CD14-positive monocyte (primary cell): Measurements from ENCODE around the gene EEF1AKMT2. TPM values are rescaled to one million over a fixed set of nuclear protein-coding genes. Genes with fewer than 3 reads are reported as not detected.

ENCODE experiments used
- DNase-seq, 3 donors: peaks; one replicate each; pipeline ENCODE4 v3.0.0-alpha.2; 2011 to 2022
- H2AFZ ChIP-seq: 2 replicates; pipeline ENCODE4 v1.6.0; 2012; ENCODE audit warnings: mild to moderate bottlenecking, low read depth, low read length, inconsistent platforms; ENCODE audit not compliant: insufficient read depth, poor library complexity, severe bottlenecking
- H3K27ac ChIP-seq, 2 donors: 1 replicate in 1 of 2; 2 replicates in 1 of 2; pipeline ENCODE4 v1.5.1; 2012 to 2013; ENCODE audit warnings: low read length in 2 of 2, control low read depth in 1 of 2, inconsistent platforms in 1 of 2, low read depth in 1 of 2, mild to moderate bottlenecking in 1 of 2
- H3K27me3 ChIP-seq, 2 donors: one replicate each; pipeline versions ENCODE4 v1.6.0 to v1.6.1; 2011 to 2013; ENCODE audit warnings: low read length in 2 of 2; ENCODE audit not compliant: control insufficient read depth in 2 of 2, insufficient read depth in 2 of 2
- H3K36me3 ChIP-seq, 2 donors: replicated peaks in 1 of 2; 1 replicate in 1 of 2; 2 replicates in 1 of 2; pipeline versions ENCODE4 v1.5.1 to v1.6.1; 2012 to 2013; ENCODE audit warnings: low read length in 2 of 2, control low read depth in 1 of 2, inconsistent platforms in 1 of 2, mild to moderate bottlenecking in 1 of 2; ENCODE audit not compliant: insufficient read depth in 2 of 2, control insufficient read depth in 1 of 2
- H3K4me1 ChIP-seq, 2 donors: 1 replicate in 1 of 2; 2 replicates in 1 of 2; pipeline versions ENCODE4 v1.5.1 to v1.6.1; 2012 to 2013; ENCODE audit warnings: low read length in 2 of 2, control low read depth in 1 of 2, inconsistent platforms in 1 of 2, mild to moderate bottlenecking in 1 of 2, moderate library complexity in 1 of 2; ENCODE audit not compliant: insufficient read depth in 2 of 2, control insufficient read depth in 1 of 2
- H3K4me2 ChIP-seq: replicated peaks from 2 replicates; pipeline ENCODE3; 2012; ENCODE audit warnings: low read length, moderate library complexity, mild to moderate bottlenecking; ENCODE audit not compliant: poor library complexity, severe bottlenecking; ENCODE audit errors: extremely low read depth
- H3K4me3 ChIP-seq, 3 experiments: fragments of 200-600 bp in 1 of 3; sonication (generic) in 1 of 3; replicated peaks in 1 of 3; 1 replicate in 2 of 3; 2 replicates in 1 of 3; pipeline ENCODE4 v1.5.1; 2011 to 2013; ENCODE audit warnings: low read length in 3 of 3, mild to moderate bottlenecking in 3 of 3, control low read depth in 2 of 3, low read depth in 2 of 3, inconsistent platforms in 1 of 3, moderate library complexity in 1 of 3
- H3K79me2 ChIP-seq: 2 replicates; pipeline ENCODE4 v1.6.0; 2012; ENCODE audit warnings: mild to moderate bottlenecking, control low read depth, inconsistent platforms, low read length, moderate library complexity; ENCODE audit not compliant: insufficient read depth
- H3K9ac ChIP-seq: 2 replicates; pipeline ENCODE4 v1.6.0; 2017; ENCODE audit warnings: low read length, mild to moderate bottlenecking; ENCODE audit not compliant: insufficient read depth, poor library complexity, severe bottlenecking
- H3K9me3 ChIP-seq, 2 donors: replicated peaks in 1 of 2; 1 replicate in 1 of 2; 2 replicates in 1 of 2; pipeline versions ENCODE4 v1.5.1 to v1.6.1; 2012 to 2013; ENCODE audit warnings: low read length in 2 of 2, control low read depth in 1 of 2; ENCODE audit not compliant: control insufficient read depth in 1 of 2, insufficient read depth in 1 of 2
- H4K20me1 ChIP-seq: 2 replicates; pipeline ENCODE4 v1.6.0; 2012; ENCODE audit warnings: mild to moderate bottlenecking, low read length, control low read depth, moderate library complexity; ENCODE audit not compliant: insufficient read depth
- H3K27ac Mint-ChIP-seq, 7 donors: one replicate each; pipeline ENCODE4 v1.8.0; 2020; ENCODE audit warnings: mild to moderate bottlenecking in 7 of 7, mixed read lengths in 7 of 7, moderate library complexity in 6 of 7, inconsistent platforms in 2 of 7
- H3K27me3 Mint-ChIP-seq, 3 donors: one replicate each; pipeline ENCODE4 v1.8.0; 2021 to 2022; ENCODE audit warnings: low read depth in 3 of 3, mild to moderate bottlenecking in 3 of 3, mixed read lengths in 3 of 3, moderate library complexity in 3 of 3, inconsistent platforms in 1 of 3
- H3K36me3 Mint-ChIP-seq, 2 donors: one replicate each; pipeline ENCODE4 v1.8.0; 2020; ENCODE audit warnings: mixed read lengths in 2 of 2, inconsistent platforms in 1 of 2, mild to moderate bottlenecking in 1 of 2
- H3K4me1 Mint-ChIP-seq: one replicate; pipeline ENCODE4 v1.8.0; 2020; ENCODE audit warnings: mild to moderate bottlenecking, mixed read lengths
- H3K4me3 Mint-ChIP-seq, 2 donors: one replicate each; pipeline ENCODE4 v1.8.0; 2020; ENCODE audit warnings: mild to moderate bottlenecking in 2 of 2, mixed read lengths in 2 of 2, moderate library complexity in 1 of 2
- H3K9me3 Mint-ChIP-seq, 7 donors: one replicate each; pipeline ENCODE4 v1.8.0; 2020 to 2022; ENCODE audit warnings: mixed read lengths in 7 of 7, mild to moderate bottlenecking in 6 of 7, moderate library complexity in 6 of 7, inconsistent platforms in 2 of 7
- CTCF ChIP-seq: fragments of 200-600 bp; IDR thresholded peaks from one replicate; pipeline ENCODE4 v1.8.0; 2022; ENCODE audit warnings: antibody characterized with exemption, mild to moderate bottlenecking
- WGBS: methylation state at CpG from one replicate; pipeline ENCODE4 v1.1.5; 2013; ENCODE audit warnings: missing lambda C conversion rate; ENCODE audit not compliant: insufficient coverage; 5-methylcytosine and 5-hydroxymethylcytosine counted together
- intact Hi-C, 2 donors: fragments of 100-400 bp; cut with micrococcal nuclease; formaldehyde crosslinking; loops; one replicate each; pipeline versions ENCODE4 v1.15.0 to v1.15.1; 2023
- polyA plus RNA-seq, 3 donors: library from polyadenylated mRNA; depleted of rRNA in 1 of 3; unstranded in 2 of 3; stranded (reverse) in 1 of 3; fragments of 300-500 nt in 2 of 3; fragments of >200 nt in 1 of 3; fragmentation: Illumina TruSeq in 2 of 3; gene quantifications; 1 replicate in 2 of 3; 2 replicates in 1 of 3; pipeline ENCODE4 v1.2.3, GENCODE V29; 2012 to 2021

Gene EEF1AKMT2
- polyA plus RNA-seq, 3 donors: 7.6 to 13.6 (median 8.2) TPM

GRCh38 chr10:124730790-124731189 lies 60.9 kb downstream of the EEF1AKMT2 start:
- Mint-ChIP-seq H3K4me3 (no peak overlapping the region), H3K9me3 (peaks cover 0 to 2% (median 0%) of the 10 kb centered on the region in 7 donors), H3K4me1 (peaks cover 56% of the 10 kb centered on the region), H3K27me3 (no peaks in the 10 kb centered on the region), H3K36me3 (peaks cover 53 to 57% of the 10 kb centered on the region in 2 donors), H3K27ac (no peak overlapping the region)
- Histone ChIP-seq H3K27me3 (no peaks in the 10 kb centered on the region), H2AFZ (no peak overlapping the region), H3K79me2 (peaks cover 97% of the 10 kb centered on the region), H3K4me1 (peaks cover 33% of the 10 kb centered on the region in 2 donors), H3K27ac (peak overlapping the region in 1 of 2 donors; percentile 89), H3K9me3 (no peaks in the 10 kb centered on the region), H3K4me2 (no peak overlapping the region), H3K4me3 (no peak overlapping the region), H4K20me1 (peaks cover 100% of the 10 kb centered on the region), H3K9ac (no peak overlapping the region), H3K36me3 (peaks cover 5 to 60% of the 10 kb centered on the region in 2 donors)
- intact Hi-C loops: no loop called here
- no peak for TF ChIP-seq CTCF
- WGBS: no CpG with 5 or more reads among the region's 3 CpGs
- no peak for DNase-seq

- peaks cover 98% of the 10 kb centered on the region for H4K20me1 ChIP-seq
Measured at GRCh38 chr10:124728830-124729661, 62.6 kb downstream of the EEF1AKMT2 start.

More at GRCh38 chr10:124728830-124729661, 62.6 kb downstream of the EEF1AKMT2 start:
- Mint-ChIP-seq H3K36me3 (peaks cover 50 to 59% of the 10 kb centered on the region in 2 donors), H3K9me3 (peaks cover 0 to 2% (median 0%) of the 10 kb centered on the region in 7 donors), H3K4me1 (peaks cover 55% of the 10 kb centered on the region), H3K4me3 (peak overlapping the region; percentile 2 to 70), H3K27me3 (no peaks in the 10 kb centered on the region), H3K27ac (peak overlapping the region; percentile 87 to 94 (median 91))
- DNase-seq: peak in 2 of 3 donors; percentile 52 to 54
- Histone ChIP-seq H3K36me3 (peaks cover 5 to 60% of the 10 kb centered on the region in 2 donors), H3K4me2 (peak overlapping the region; percentile 61), H2AFZ (no peak overlapping the region), H3K9ac (peak overlapping the region; percentile 34), H3K4me3 (peak overlapping the region in 1 of 3 experiments; percentile 52), H3K27me3 (no peaks in the 10 kb centered on the region), H3K27ac (peak overlapping the region; percentile 88 to 89), H3K9me3 (no peaks in the 10 kb centered on the region), H3K4me1 (peaks cover 41 to 45% of the 10 kb centered on the region in 2 donors), H3K79me2 (peaks cover 97% of the 10 kb centered on the region)
- 35% methylated on average over 4 of the region's 8 CpGs for WGBS
- no peak for TF ChIP-seq CTCF
- intact Hi-C loops: no loop called here
